GF-D8 (cell line): ENCODE measurements around the gene ATP6V0D1.

Experiments
- DNase-seq: peaks from one replicate; lab custom pipeline; 2025; lab: John Stamatoyannopoulos, UW

ATP6V0D1 gene

DNA sequence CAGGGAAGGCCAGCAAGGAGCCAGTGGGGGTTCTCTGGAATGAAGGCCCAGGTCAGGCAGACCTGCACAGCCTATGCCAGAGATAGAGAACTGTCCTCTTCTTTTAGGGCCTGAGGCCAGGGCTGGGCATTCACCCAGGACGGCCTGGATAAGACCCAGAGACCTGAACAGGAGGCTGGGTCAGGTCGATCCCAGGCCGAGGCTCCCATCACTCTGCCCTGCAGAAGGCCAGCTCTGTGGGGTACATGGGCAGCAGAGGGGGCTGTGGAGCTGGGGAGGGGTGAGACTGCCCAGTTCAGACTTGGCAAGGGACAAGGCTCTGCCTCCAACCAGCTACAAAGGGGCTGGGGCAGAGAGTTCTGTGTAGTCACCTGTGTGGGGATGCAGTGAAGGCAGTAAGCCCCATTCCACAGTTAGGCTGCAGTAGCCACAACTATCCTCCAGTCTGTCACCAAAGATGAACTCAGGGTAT lies 35.5 kb downstream of the ATP6V0D1 start:
- no peak for DNase-seq

DNA sequence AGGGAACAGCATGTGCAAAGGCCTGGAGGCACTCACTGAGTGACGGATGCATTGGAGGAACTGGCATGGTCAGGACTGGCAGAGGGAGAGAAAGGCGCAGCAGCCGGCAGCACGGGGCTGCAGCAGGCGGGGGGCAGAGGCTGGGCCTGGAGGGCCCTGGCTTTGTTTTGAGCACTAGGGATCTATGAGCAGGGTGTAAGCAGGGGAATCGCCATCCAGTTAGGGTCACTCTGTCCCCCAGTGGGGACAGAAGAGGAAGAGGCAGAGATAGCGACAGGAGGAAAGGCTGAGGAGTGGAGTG lies 35.9 kb downstream of the ATP6V0D1 start:
- DNase-seq = no peak

DNA sequence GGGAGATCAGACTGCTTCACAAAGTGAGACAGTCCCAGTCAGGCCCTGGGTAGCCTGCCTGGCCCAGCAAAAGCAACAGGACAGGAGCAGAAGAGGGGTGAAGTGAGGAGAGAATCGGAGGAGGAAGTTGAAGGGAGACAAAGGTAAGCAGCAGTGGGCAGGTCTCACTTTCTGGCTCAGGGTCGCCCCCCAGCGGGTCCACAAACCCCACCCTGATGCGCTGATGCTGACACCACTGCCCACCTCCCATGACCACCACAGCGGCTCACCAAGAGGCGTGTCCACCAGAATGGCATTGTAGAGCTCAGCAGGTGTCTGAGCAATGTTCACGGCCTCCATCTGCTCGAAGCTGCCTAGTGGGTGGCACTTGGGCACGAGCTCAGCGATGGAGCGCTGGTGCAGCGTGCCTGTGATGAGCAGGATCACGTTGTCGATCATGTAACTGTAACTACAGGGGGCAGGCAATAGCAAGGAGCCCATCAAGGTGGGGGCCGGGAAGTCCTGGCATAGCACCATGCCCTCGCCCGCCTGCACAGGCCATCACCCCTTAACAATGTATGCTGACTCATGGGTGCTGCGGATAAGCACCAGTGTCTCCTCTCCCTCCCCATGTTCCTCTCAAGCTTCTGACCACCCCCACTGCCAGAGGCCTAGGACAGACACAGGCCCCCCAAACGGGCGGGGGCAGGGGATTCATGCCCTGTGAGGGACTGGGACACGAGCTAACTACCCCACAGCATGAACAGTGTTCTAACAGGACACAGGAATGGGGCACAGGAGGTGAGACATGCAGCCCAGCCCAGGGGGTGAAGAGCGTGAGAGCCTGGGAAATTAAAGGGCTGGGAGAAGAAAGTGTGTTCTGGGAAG lies 36.5 kb downstream of the ATP6V0D1 start:
- DNase-seq = no peak

DNA sequence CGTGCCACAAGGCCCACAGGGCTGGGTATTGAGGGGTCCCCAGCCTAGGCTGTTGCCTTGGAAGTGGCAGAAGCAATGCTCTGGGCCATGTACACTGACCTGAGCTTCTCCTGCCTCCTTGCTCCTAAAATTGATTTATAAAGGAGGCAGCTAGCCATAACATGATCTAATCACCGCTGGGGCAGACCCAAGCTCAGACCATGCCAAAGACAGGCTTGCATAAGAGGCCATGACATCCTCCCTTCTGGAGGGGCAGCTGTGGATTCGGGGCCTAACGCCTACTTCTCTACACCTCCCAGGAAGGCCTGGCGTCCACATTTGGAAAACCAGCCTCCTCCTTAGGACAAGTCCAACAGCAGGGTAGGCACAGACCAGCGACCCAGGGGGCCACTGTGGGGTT lies 37.7 kb downstream of the ATP6V0D1 start:
- no peak for DNase-seq

DNA sequence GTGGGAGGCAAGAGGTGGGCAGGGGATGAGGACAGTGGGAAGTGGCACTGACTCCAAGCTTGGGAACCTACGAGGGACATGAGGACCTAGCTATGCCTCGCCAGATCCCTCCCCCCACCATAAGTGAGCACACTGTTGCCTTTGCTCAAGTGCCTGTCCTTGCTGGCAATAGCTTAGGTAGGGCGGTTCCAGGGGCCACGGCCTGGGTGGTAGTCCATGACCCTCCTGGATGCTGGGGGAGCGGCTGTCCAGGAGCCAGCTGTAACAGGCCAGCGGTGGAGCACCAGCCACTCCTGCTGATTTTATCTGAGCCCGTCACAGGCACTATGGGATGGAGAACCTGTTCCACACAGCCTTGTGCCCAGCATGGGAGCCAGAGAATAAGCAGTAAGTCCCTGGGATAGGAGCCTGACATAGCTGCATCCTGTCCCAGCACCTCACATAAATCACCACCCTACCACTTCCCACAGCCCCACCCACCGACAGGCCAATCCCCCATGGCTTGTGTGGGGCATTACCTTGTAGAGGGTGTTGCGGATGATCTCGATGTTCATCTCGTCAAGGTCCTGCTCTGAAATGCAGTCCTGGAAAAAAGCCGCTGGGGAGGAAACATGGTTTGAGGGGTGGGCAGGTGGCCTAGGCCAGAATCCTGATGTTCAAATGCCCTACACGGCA lies 38.2 kb downstream of the ATP6V0D1 start:
- no peak for DNase-seq

DNA sequence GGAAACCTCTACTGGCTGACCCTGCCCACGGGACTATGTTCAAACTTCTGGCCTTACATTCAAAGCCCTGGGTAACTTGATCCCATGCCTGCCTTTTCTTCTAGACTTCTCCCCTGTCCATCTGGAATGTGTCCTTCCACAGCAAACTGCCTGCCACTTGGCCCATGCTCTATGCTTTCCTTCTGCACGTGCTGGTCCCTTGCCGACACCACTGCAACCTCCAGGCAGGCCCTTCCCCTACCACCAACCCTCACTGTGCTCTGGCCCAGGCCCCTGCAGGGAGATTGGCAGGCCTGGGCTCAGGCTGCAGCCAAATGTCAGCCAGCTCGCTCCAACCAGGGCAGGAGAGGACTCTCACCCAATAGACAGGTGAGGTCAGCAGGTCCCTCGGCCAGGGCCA lies 39.0 kb downstream of the ATP6V0D1 start:
- no peak for DNase-seq

DNA sequence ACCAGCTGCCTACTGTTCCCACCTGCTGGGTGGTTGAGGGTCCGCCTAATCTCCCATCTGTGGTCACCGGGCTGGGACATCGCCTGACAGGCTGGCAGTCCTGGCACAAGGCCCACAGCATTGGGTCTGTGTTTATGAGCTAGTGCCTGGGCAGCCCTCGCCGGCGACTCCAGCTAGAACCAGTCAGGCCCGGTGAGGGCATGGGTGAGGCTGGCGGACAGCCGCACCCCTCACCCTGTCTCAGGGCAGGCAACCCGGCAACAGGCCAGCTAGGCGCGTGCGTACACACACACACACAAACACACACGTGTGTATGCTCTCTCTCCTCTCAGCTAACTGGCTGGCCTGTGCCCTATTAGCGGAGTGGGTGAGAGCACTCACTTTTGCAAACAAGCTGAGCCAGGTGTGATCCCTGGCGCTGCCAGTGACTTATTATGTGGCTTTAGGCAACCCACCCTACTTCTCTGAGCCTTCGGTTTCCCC lies 39.6 kb downstream of the ATP6V0D1 start:
- no peak for DNase-seq

DNA sequence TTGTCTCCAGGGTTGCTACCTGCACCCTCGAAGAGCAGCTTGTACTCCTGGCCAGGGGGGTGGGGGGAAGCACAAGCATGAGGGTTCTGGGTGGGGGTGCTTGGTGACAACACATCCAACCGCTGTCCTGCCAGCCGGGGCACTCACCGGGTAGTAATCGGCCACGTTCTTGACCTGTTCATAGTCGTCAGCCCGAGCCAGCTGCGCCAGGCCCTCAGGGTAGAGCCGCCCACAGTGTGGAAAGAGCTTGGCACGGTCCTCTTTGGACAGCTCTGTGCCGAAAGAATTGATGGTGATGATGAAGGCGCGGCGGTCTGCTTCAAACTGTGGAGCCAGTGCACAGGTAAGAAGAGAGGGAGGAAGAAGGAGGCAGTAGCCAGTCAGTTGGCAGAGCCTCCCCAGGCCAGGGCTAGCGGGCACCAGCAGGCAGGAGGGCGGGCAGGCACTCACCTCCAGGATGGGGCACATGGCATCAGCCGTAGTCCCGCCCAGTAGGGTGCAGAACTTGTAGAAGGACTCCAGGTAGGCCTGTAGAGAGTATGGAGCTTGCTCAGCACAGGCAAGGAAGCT lies 42.0 kb downstream of the ATP6V0D1 start:
- no peak for DNase-seq

DNA sequence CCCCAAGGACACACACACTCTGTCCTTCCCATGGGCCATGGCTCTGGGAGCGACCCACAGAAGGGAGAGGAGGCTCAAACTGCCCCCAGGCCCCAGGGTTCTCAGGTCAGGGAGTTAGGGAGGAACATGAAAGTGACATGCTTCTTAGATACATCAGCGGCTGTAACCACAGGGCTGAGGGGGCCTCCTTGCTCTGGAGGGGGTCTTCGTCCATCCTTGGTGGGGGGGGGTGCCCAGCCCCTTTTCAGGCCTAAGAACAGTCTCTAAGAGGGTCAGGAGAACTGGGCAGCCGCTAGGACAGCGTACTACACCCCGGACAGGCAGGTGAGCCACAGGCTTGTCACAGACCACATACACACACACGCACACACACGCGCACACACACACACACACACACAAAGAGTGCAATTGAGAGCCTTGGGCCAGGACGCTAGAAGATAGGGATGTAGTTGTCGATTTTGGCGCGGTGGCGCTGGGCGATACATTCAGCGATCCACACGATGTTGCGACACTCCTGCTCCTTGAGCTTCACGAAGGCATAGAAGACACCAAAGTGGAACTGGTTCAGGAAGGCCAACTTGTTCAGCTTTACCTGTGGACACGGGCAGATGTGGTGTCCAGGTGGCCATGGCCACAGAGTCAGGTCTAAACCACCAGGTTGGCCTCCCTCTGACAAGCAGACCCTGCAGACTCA lies 42.7 kb downstream of the ATP6V0D1 start:
- no peak for DNase-seq

DNA sequence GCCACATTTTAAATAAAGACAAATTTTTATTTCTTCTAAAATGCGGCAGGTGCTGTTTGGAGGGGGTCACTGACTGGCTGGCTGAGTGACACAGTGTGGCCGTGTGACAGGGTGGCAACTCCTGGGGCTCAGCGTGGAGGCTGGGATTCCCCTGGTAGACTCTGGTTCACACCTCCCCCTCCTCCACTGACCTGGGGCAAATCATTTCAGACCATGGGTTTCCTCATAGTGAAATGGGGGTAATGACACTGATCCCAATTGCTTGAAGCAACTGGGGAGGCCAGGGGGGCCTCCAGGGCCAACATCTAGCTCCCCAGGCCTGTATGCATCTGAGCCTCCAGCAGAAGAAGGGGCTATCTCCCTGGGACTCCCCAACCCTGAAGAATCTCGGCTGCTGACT lies 43.4 kb downstream of the ATP6V0D1 start:
- DNase-seq = no peak

DNA sequence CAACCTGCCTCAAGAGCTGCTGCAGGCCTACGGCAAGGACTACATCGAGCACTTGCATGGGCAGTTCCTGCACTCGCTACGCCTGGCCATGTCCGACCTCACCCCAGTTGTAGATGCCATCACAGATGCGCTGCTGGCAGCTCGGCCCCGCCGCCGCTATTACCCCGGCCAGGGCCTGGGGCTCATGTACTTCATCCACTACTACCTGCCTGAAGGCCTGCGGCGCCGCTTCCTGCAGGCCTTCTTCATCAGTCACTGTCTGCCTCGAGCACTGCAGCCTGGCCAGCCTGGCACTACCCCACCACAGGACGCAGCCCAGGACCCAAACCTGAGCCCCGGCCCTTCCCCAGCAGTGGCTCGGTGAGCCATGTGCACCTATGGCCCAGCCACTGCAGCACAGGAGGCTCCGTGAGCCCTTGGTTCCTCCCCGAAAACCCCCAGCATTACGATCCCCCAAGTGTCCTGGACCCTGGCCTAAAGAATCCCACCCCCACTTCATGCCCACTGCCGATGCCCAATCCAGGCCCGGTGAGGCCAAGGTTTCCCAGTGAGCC lies 44.2 kb downstream of the ATP6V0D1 start:
- DNase-seq = no peak

DNA sequence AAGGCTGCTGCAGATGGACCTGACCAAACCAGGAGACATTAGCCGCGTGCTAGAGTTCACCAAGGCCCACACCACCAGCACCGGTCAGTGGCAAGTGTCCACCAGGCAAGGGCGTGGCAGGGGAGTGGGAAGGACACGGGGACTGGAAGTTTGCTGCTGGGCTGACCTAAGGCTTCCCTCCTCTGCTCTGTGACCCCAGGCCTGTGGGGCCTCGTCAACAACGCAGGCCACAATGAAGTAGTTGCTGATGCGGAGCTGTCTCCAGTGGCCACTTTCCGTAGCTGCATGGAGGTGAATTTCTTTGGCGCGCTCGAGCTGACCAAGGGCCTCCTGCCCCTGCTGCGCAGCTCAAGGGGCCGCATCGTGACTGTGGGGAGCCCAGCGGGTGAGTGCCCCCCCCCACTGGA lies 45.2 kb downstream of the ATP6V0D1 start:
- no peak for DNase-seq

DNA sequence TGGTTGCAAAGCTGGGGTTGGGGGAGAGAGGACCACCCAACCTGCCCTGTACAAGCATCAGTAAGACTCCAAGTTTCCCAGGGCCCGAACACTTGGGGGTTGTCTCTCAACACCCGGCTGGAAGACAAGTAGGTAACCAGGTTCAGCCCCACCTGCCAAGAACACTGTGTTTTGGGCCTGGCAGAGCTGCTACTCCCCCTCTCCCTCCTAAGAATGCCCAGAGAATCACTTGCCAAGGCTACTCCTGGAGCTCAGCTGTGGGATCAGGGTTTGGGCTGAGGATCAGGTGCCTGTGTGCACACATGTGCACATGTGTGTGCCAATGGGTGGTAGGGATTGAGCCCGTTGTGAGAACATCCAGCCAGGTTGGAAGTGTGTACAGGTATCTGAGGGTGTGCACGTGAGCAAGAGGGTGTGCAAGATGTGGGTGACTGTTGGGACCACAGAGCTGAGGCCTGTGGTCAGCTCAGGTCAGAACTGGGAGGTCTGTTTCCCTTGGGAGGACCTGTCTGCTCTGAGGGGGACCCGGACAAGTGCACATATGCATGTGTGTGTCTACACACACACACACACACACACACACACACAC lies 47.7 kb downstream of the ATP6V0D1 start:
- no peak for DNase-seq

DNA sequence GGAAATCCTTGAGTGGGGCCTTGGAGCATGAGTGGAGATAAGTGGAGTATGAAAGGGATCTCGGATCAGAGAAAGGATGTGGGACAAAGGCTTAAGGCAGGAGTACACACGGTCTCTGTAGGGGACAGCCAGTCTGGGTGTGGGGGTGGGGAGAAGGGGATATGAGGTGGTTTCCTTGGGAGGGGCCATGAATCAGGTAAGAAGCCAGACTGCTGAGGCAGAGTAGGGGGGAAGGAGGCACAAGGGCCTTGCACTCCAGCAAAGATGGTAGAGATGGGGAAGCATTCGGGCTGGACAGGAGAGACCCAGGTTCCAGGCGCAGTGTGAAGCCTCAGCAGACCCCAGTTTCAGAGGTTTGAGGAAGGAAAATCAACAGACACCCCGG lies 48.5 kb downstream of the ATP6V0D1 start:
- DNase-seq = no peak

DNA sequence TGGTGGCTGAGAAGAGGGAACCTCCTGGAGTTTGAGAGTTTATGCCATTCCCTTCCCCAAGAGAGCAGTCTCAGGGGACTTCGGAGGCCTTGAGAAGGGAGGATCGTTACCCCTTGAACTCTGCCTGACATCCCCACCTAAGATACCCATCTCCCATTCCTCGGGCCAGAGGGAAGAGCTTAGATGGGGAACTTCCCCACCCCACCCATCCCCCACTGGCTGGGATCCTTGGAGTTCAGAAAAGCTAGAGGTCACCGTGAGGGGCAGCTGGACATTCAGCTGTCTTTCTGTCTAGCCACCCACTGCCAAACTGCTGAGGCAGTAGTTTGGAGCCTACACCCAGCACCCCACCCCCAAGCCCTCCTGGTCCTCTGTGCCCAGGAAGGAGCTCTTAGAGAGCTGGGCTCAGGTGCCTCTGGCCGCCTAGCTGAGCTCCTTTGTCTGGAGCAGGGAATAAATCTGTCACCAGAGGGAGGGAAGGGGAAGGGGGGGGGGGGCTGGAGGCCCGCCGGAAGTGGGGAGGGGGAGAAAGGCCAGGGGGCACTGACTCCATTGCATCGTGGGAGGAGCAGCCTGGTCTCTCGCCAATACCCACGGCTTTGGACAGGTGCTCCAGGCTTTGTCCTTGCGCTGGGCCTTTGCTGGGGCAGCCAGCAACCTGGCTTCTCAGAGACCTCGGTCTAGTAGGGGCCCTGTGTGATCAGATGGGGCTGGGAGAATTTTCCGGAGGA lies 49.0 kb downstream of the ATP6V0D1 start:
- no peak for DNase-seq

DNA sequence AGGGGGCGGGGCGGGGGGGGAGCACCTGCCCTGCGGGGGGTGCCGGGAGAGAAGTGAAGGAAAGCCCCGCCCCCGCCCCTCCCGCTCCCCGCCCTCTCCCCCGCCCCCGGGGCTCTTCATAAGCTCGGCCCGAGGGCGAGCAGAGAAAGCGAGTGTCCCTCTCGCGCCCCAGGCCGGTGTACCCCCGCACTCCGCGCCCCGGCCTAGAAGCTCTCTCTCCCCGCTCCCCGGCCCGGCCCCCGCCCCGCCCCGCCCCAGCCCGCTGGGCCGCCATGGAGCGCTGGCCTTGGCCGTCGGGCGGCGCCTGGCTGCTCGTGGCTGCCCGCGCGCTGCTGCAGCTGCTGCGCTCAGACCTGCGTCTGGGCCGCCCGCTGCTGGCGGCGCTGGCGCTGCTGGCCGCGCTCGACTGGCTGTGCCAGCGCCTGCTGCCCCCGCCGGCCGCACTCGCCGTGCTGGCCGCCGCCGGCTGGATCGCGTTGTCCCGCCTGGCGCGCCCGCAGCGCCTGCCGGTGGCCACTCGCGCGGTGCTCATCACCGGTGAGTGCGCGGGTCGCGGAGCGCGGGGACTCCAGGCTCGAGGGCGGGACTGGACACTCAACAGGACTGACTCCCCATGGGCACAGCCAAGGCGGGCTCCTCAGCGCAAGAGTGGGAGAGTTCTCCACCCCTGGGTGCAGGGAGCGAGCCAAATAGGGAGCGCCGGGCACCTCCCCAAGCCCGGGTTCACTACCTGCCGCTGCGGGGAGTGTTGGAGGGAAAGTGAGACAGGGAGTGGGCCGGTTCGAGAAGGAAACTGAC lies 49.8 kb downstream of the ATP6V0D1 start, which contains the start of gene HSD11B2:
Gene HSD11B2 (plus strand): TSS at position 145 of the 798 bp plus-strand sequence. CDS start 128 bp downstream, at position 273.
- no peak for DNase-seq

DNA sequence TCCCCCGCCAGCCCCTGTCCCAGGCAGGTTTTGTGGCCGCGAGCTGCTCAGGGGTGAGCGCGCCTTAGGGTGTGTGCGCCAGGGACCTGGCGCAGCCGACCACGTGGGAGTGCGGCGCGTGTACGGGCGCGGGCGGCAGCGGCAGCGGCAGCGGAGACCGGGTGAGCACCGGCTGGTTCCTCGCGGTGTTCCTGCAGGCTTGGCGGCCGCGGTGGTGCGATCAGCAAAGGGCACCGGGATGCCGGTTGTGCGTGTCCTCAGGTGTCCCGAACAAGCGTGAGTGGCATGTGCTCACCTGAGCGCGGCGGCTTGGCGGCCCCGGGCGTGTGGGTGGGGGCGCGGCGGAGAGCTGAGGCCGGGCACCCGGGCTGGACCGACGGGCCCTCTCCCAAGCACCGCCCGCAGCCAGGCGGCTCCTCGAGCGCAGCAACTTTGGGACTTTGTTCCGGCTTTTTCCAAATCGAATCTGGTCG lies 50.4 kb downstream of the ATP6V0D1 start:
- DNase-seq = no peak

DNA sequence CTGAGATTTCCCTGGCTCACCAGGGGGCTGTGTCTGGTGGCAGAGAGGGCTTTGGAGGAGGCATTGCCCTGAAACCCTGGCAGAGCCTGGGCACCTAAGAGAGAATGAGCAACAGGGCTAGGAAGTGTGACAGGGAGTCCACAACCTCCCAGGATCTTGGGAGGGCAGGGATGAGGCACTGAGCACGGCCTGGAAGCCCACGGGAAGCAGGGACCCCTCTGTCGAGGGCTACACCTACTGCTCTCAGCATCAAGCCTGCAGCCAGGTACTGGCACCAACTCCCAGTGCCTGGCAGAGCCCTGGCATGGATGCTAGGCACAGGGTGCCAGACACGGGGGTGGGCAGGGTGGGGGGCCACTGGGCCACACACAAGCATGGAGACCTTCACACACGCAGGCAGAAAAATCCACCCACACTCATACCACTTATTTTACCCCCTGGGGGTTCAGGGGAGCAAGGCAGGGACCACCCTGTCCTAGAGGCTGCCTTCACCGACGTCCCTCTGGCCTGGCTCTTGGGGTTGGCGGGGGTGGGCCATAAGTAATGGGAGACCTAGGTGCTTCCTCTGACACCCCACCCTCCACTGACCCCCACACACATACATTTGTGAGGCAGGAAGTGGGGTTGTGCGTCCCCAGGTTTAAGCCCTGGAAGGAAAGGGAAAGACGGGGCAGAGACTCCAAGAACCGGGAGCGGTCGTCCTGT lies 51.0 kb downstream of the ATP6V0D1 start:
- DNase-seq = no peak

DNA sequence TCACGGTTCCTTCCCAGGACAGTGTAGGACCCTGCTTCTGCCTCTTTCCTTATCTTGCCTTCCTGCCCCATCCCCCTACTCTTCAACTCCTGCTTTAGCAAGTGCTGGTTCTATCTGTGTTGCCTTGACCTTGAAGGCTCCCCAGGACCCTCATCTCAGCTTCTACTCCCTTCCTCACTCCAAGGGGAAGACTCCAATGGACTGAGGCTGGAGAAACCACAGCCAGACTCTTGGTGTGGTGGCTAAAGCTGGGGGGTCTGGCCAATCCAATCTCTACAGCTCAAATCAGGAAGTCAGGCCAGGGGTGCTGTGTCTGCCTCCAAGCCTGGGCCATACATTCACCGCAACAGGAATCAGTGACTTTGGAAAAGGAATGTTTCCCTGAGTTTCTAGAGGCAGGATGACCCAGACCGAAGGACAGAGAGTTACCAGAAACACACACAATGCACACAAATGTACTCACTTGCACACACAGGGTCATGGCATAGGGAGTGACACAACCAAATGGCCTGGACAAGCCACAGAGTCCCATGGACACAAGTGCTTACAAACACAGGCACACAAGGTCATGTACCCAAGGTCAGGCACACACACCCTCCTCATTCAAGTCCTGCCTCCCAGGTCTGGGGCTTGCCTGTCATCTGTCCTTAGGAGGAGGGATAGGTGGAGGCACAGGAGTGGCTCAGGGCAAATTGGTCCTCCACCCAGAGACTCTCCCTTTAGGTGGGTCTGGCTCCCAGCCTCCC lies 51.7 kb downstream of the ATP6V0D1 start:
- no peak for DNase-seq
